ENCODE data around the gene NKIRAS1.
"Not testable (repeated sequence)": the region's sequence is repeated elsewhere in the genome, so short reads cannot be mapped to it uniquely, and the experiment has no call there.

NKIRAS1 gene

DNA sequence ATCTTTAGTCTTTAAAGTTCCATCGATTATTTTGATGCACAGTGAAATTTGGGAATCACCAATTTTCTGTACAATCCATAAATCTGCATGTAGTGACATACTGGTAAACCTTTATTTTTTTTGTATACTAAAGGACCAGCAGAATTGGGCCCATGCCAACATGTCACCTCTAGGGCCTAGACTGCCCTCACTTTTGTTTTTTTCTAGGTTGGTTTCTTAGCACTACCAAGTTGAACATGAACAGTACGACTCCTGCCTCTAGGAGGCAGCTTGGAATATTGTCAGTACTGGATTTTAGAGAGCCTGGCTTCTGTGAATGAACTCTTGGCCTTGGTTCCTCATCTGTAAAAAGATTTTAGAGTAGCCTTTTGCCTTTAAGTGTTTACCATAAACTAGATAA is 32.3 kb downstream of the NKIRAS1 start:
- H3K4me3 ChIP-seq = no peak overlapping the region
- H3K4me1 ChIP-seq = peaks cover 4 to 15% (median 7%) of the 10 kb centered on the region in 10 experiments; a peak in 14 of 20 replicates
- no peak overlapping the region for H3K9ac ChIP-seq
- TF ChIP-seq Cebpa-rat (IDR thresholded peaks at IDR 0.05) = no peak
- peaks cover 51 to 100% (median 96%) of the 10 kb centered on the region in 11 experiments for H4K20me1 ChIP-seq
- H3K27me3 ChIP-seq = no peaks in the 10 kb centered on the region
- no peak overlapping the region for H3K4me2 ChIP-seq
- H3K27ac ChIP-seq = no peak overlapping the region
- H3K36me3 ChIP-seq = peaks cover 33 to 78% (median 53%) of the 10 kb centered on the region in 11 experiments
- H3K9me3 ChIP-seq (replicated peaks in 1 of 11) = peaks cover 0 to 17% (median 11%) of the 10 kb centered on the region in 11 experiments; a peak in 14 of 22 replicates

DNA sequence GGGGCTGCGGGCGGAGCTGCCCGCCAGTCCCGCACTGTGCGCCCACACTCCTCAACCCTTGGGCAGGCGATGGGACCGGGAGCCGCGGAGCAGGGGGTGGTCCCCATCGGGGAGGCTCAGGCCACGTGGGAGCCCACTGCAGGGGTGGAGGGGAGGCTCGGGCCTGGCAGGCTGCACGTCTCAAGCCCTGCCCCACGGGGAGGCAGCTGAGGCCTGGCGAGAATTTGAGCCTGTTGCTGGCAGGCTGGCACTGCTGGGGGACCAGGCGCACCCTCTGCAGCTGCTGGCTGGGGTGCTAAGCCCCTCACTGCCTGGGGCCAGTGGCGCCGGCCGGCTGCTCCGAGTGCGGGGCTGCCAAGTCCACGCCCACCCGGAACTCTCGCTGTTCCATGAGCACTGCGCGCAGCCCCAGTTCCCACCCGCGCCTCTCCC is 34.3 kb downstream of the NKIRAS1 start:
- peaks cover 46 to 100% (median 97%) of the 10 kb centered on the region in 11 experiments for H4K20me1 ChIP-seq
- no peak overlapping the region for H3K4me2 ChIP-seq
- no peak for TF ChIP-seq Cebpa-rat (IDR thresholded peaks at IDR 0.05)
- H3K36me3 ChIP-seq = peaks cover 45 to 85% (median 62%) of the 10 kb centered on the region in 11 experiments
- peaks cover 0 to 37% (median 28%) of the 10 kb centered on the region in 11 experiments; a peak in 19 of 22 replicates for H3K9me3 ChIP-seq (replicated peaks in 1 of 11)
- H3K27me3 ChIP-seq = no peaks in the 10 kb centered on the region
- H3K4me1 ChIP-seq = peaks cover 0 to 9% (median 0%) of the 10 kb centered on the region in 10 experiments; a peak in 2 of 20 replicates
- no peak overlapping the region for H3K4me3 ChIP-seq
- no peak overlapping the region for H3K27ac ChIP-seq
- H3K9ac ChIP-seq = no peak overlapping the region

DNA sequence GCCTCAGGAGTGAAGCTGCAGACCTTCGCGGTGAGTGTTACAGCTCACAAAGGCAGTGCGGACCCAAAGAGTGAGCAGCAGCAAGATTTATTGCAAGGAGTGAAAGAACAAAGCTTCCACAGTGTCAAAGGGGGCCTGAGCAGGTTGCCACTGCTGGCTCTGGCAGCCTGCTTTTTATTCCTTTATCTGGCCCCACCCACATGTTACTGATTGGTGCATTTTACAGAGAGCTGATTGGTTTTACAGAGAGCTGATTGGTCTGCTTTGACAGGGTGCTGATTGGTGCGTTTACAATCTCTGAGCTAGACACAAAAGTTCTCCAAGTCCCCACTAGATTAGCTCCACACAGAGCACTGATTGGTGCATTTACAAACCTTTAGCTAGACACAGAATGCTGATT is 34.8 kb downstream of the NKIRAS1 start:
- H3K27ac ChIP-seq, H3K4me2 ChIP-seq, H3K27me3 ChIP-seq, H3K4me1 ChIP-seq, H3K4me3 ChIP-seq, H3K9ac ChIP-seq: not testable (repeated sequence)
- Histone ChIP-seq H4K20me1 (peaks cover 46 to 100% (median 97%) of the 10 kb centered on the region in 11 experiments; a peak in 21 of 22 replicates), H3K9me3 (replicated peaks in 1 of 11) (peaks cover 0 to 42% (median 31%) of the 10 kb centered on the region in 11 experiments; a peak in 19 of 22 replicates), H3K36me3 (peaks cover 49 to 85% (median 67%) of the 10 kb centered on the region in 11 experiments)

DNA sequence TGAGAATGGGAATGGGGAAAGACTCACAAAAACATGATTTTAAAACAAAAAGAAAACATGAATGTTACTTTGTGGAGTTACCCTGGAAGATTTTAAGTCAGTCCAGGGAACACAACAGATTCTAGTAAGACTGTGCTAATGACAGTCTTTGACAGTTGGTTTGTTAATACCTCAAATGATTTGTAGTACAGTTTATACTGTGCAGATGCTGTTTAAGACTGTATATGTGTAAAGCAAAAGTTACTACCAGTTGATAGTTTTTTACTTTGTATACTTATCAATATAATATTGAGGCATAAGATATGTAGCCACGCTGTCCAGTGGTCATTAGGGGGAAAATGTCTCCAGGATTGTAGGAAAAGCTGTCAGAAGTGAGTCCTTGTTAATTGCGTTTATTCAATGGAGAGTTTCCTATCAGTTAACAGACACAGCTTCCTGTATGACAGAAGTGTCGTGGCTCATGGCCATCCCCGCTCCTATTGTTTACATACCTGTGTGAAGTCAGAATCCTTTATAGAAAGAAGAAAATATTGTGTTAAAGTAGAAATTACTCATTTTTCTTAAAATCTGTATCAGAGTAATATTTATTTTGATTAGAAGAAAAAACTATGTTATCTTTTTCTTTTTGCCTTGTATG is 36.0 kb downstream of the NKIRAS1 start:
- H3K9me3 ChIP-seq (replicated peaks in 1 of 11) = peaks cover 0 to 47% (median 32%) of the 10 kb centered on the region in 11 experiments; a peak in 19 of 22 replicates
- H4K20me1 ChIP-seq = peaks cover 44 to 100% (median 97%) of the 10 kb centered on the region in 11 experiments; a peak in 21 of 22 replicates
- H3K36me3 ChIP-seq = peaks cover 52 to 93% (median 73%) of the 10 kb centered on the region in 11 experiments
- no peak overlapping the region for H3K27ac ChIP-seq
- no peak overlapping the region for H3K4me3 ChIP-seq
- H3K4me1 ChIP-seq = peaks cover 0 to 9% (median 0%) of the 10 kb centered on the region in 10 experiments; a peak in 4 of 20 replicates
- no peaks in the 10 kb centered on the region for H3K27me3 ChIP-seq
- H3K4me2 ChIP-seq = no peak overlapping the region
- TF ChIP-seq Cebpa-rat (IDR thresholded peaks at IDR 0.05) = no peak
- H3K9ac ChIP-seq = no peak overlapping the region

DNA sequence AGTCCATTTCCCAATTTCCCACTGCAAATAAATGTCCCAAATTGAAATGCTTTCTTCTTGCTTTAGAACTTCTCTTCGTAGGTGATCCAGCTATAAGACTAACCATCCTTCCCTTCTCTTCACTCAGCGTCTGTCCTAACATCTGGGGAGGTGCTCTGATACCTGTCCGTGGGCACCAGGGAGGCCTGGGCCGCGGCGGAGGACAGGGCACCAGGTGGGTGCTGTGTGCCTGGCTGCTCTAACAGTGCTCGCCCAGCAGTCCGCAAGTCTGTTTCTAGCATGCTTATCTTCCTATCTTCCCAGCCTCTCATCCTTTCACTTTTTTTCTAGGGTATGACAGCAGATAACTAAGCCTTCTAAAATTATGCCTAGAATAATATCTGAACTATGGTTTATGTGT is 37.3 kb downstream of the NKIRAS1 start:
- Histone ChIP-seq H3K4me1 (peaks cover 0 to 9% (median 0%) of the 10 kb centered on the region in 10 experiments; a peak in 4 of 20 replicates), H3K27ac (no peak overlapping the region), H3K9me3 (replicated peaks in 1 of 11) (peaks cover 0 to 47% (median 32%) of the 10 kb centered on the region in 11 experiments; a peak in 19 of 22 replicates), H3K9ac (no peak overlapping the region), H3K4me2 (no peak overlapping the region), H4K20me1 (peaks cover 48 to 100% (median 97%) of the 10 kb centered on the region in 11 experiments; a peak in 21 of 22 replicates), H3K36me3 (peaks cover 55 to 93% (median 68%) of the 10 kb centered on the region in 11 experiments), H3K27me3 (no peaks in the 10 kb centered on the region), H3K4me3 (no peak overlapping the region)
- TF ChIP-seq Cebpa-rat (IDR thresholded peaks at IDR 0.05) = no peak

DNA sequence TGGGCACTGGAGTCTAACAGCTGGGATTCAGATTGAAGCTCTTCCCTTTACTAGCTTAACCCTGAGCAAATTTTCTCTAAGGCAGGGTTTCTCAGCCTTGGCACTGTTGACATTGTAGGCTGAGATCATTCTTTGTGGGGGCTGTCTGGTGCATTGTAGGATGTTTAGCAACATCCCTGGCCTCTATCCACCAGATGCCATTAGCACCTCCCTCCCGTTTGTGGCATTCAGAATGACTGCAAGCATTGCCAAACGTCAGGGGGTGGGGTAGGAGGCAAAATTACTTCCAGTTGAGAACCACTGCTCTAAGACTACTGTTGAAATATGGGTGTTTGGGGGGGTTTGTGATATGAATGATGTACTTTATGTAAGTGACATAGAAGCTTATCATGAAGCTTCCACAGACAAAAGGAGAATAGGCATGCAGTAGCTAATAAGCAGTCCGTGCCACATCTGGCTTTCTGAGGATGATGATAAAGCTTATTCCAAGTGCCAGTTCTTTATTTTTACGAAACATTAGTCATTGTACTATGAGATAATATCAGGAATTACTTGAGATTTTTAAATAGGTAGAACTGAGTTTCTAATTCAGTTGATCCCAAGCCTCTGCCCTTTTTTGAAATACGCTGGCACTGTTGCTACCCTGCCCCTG is 39.3 kb downstream of the NKIRAS1 start:
- Histone ChIP-seq H3K27ac (peak overlapping the region in 1 of 11 experiments; percentile 13; a peak in 1 of 22 replicates), H3K4me2 (no peak overlapping the region), H4K20me1 (peaks cover 57 to 100% (median 92%) of the 10 kb centered on the region in 11 experiments; a peak in 21 of 22 replicates)

DNA sequence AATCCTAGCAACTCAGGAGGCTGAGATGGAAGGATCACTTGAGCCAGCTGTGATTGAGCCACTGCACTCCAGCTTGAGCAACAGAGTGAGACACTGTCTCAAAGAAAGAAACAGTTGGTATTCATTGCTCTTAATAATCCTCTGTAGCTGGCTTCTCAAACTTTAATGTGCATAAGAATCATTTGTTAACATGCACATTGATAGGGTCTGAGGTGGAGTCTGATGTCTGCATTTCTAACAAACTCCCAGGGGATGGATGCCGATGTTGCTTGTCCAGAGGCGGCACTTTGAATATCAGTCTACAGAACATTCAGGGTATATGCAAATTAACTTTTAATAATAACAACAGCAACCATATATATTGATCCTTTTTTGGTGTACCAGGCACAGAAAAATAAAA is 39.9 kb downstream of the NKIRAS1 start:
- H3K27ac ChIP-seq = 0 out of 22 replicates have a peak overlapping the region, but pooled peaks of 1 of the 11 experiments have one; percentile 13
- H3K9ac ChIP-seq = no peak overlapping the region
- H3K4me3 ChIP-seq = no peak overlapping the region
- H3K4me1 ChIP-seq = peaks cover 0 to 12% (median 0%) of the 10 kb centered on the region in 10 experiments; a peak in 4 of 20 replicates
- H3K27me3 ChIP-seq = no peaks in the 10 kb centered on the region
- no peak for TF ChIP-seq Cebpa-rat (IDR thresholded peaks at IDR 0.05)
- peaks cover 0 to 38% (median 26%) of the 10 kb centered on the region in 11 experiments; a peak in 19 of 22 replicates for H3K9me3 ChIP-seq (replicated peaks in 1 of 11)
- H4K20me1 ChIP-seq = peaks cover 51 to 98% (median 86%) of the 10 kb centered on the region in 11 experiments; a peak in 20 of 22 replicates
- no peak overlapping the region for H3K4me2 ChIP-seq
- peaks cover 43 to 75% (median 55%) of the 10 kb centered on the region in 11 experiments for H3K36me3 ChIP-seq

More for the DNA sequence above, 39.3 kb downstream of the NKIRAS1 start:
- Histone ChIP-seq H3K9ac (no peak overlapping the region), H3K36me3 (peaks cover 48 to 80% (median 60%) of the 10 kb centered on the region in 11 experiments), H3K9me3 (replicated peaks in 1 of 11) (peaks cover 0 to 44% (median 29%) of the 10 kb centered on the region in 11 experiments; a peak in 19 of 22 replicates), H3K4me3 (no peak overlapping the region), H3K27me3 (no peaks in the 10 kb centered on the region), H3K4me1 (peaks cover 0 to 12% (median 0%) of the 10 kb centered on the region in 10 experiments; a peak in 4 of 20 replicates)
- TF ChIP-seq Cebpa-rat (IDR thresholded peaks at IDR 0.05) = 0 out of 22 replicates have a peak, but pooled peaks of 1 of the 11 experiments have one; percentile 17

DNA sequence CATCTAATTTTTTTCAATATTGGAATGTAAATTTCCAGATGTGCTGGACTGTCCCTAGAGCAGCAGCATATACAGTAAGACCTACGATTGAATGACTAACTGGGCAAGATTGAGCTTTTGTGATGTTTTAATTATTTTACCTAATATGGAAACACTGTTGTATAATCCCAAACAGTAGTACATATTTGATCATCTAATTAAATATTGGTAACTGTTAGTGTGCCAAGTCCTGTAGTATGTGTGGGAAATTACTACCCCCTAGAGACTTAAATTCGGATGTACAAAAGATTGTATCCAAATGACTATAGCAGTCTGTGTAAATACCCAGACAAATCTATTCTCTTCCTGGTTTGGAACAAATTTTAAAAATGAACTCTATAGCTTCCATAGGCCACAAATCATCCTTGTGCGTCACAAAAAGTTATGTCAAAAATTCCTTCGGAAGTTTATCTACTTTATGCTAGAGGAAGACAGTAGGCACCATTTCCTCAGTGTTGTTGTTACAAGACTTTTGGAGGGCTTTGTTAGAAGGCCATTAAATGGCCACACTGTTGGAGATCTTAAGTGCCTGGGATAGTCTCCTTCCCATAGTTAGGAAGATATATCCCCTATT is 41.6 kb downstream of the NKIRAS1 start:
- H3K9ac ChIP-seq = no peak overlapping the region
- H3K27me3 ChIP-seq = no peaks in the 10 kb centered on the region
- no peak overlapping the region for H3K4me3 ChIP-seq
- peaks cover 0 to 41% (median 28%) of the 10 kb centered on the region in 11 experiments; a peak in 19 of 22 replicates for H3K9me3 ChIP-seq (replicated peaks in 1 of 11)
- H3K36me3 ChIP-seq = peaks cover 26 to 60% (median 44%) of the 10 kb centered on the region in 11 experiments
- no peak overlapping the region for H3K4me2 ChIP-seq
- peaks cover 51 to 84% (median 78%) of the 10 kb centered on the region in 11 experiments; a peak in 20 of 22 replicates for H4K20me1 ChIP-seq
- peaks cover 0 to 8% (median 0%) of the 10 kb centered on the region in 10 experiments; a peak in 4 of 20 replicates for H3K4me1 ChIP-seq
- no peak overlapping the region for H3K27ac ChIP-seq
- no peak for TF ChIP-seq Cebpa-rat (IDR thresholded peaks at IDR 0.05)
